Sigmoid colon (tissue), 7 donors: ENCODE results near the gene RBM47. TPM values are rescaled to one million over a fixed set of nuclear protein-coding genes. Genes with fewer than 3 reads are reported as not detected.

Experiments
- DNase-seq: peaks from one replicate; pipeline ENCODE4 v3.0.0-alpha.2; 2019
- H3K27ac ChIP-seq, 4 donors: fragments of 200-600 bp; sonication (generic); one replicate each; pipeline ENCODE4 v1.5.1; 2016 to 2019; ENCODE audit warnings: mild to moderate bottlenecking in 1 of 4
- H3K27me3 ChIP-seq, 3 donors: fragments of 200-600 bp; sonication (generic); one replicate each; pipeline ENCODE4 v1.5.1; 2019; ENCODE audit warnings: mild to moderate bottlenecking in 1 of 3
- H3K36me3 ChIP-seq, 4 donors: fragments of 200-600 bp; sonication (generic); one replicate each; pipeline ENCODE4 v1.5.1; 2016 to 2019
- H3K4me1 ChIP-seq, 4 donors: fragments of 200-600 bp; sonication (generic); one replicate each; pipeline ENCODE4 v1.5.1; 2017 to 2019
- H3K4me3 ChIP-seq, 4 donors: fragments of 200-600 bp; sonication (generic); one replicate each; pipeline ENCODE4 v1.5.1; 2017 to 2019; ENCODE audit warnings: mild to moderate bottlenecking in 2 of 4, moderate library complexity in 1 of 4
- H3K9me3 ChIP-seq, 4 donors: fragments of 200-600 bp in 3 of 4; sonication (generic) in 3 of 4; one replicate each; pipeline versions ENCODE4 v1.5.1 to v1.6.1; 2013 to 2019
- EP300 ChIP-seq, 4 donors: sonication (generic); formaldehyde crosslinking; IDR thresholded peaks; one replicate each; pipeline ENCODE4 v1.6.1; 2017; ENCODE audit warnings: antibody characterized with exemption in 4 of 4
- POLR2A ChIP-seq, 2 donors: fragments of 450-650 bp; IDR thresholded peaks; one replicate each; pipeline ENCODE4 v1.6.1; 2016; ENCODE audit warnings: antibody characterized with exemption in 2 of 2, mild to moderate bottlenecking in 2 of 2, moderate library complexity in 2 of 2
- POLR2AphosphoS5 ChIP-seq, 4 donors: sonication (generic); formaldehyde crosslinking; IDR thresholded peaks; one replicate each; pipeline ENCODE4 v1.6.1; 2017; ENCODE audit warnings: antibody characterized with exemption in 4 of 4
- WGBS, 2 donors: extraction: QIAGEN DNeasy Blood & Tissue Kit; methylation state at CpG; one replicate each; pipeline ENCODE4 v1.1.7; 2013; 5-methylcytosine and 5-hydroxymethylcytosine counted together
- intact Hi-C: fragments of 100-400 bp; cut with DNase I; formaldehyde crosslinking; loops from one replicate; pipeline ENCODE4 v1.15.1; 2023
- polyA plus RNA-seq, 3 donors: library from polyadenylated mRNA; stranded (reverse); fragments of 200-250 nt; gene quantifications; one replicate each; pipeline ENCODE4 v1.2.3, GENCODE V29; 2013
- total RNA-seq, 4 donors: library from RNA; depleted of rRNA; stranded (reverse); fragments of >200 nt; gene quantifications; one replicate each; pipeline ENCODE4 v1.1.0, GENCODE V29; 2016
- TF ChIP-seq, protein P1 (sequence below), 4 experiments: fragments of 450-650 bp in 3 of 4; fragments of 200-600 bp in 1 of 4; IDR thresholded peaks; one replicate each; pipeline ENCODE4 v1.5.1; 2016 to 2019; ENCODE audit warnings: antibody characterized with exemption in 4 of 4, mild to moderate bottlenecking in 3 of 4, moderate library complexity in 2 of 4
- donor health status: healthy with polysubstance abuse.
- donor health status: Bipolar disorder and iron deficiency.
- donor health status: healthy.

Gene RBM47
- total and polyA plus RNA-seq, 7 donors = 7.2 to 148 (median 21.2) TPM

DNA sequence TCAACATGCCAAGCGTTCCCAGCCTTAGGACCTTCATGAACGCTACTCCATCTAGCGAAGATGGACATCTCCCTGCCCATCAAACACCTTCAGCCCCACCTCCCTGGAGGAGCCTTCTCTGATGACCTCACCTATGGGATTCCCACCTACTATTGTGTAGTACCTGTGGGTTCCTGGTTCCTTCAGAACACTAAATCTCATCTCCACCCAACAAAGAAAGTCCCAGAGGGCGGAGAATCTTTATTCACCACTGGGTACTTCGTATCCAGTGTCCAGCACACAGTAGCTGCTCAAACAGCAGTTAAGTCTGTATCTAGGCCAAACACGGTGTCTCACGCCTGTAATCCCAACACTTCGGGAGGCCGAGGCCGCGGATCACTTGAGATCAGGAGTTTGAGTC lies 10.1 kb downstream of the RBM47 start:
- Histone ChIP-seq H3K9me3 (no peaks in the 10 kb centered on the region), H3K36me3 (no peaks in the 10 kb centered on the region), H3K4me1 (no peaks in the 10 kb centered on the region), H3K27me3 (peaks cover 0 to 8% (median 0%) of the 10 kb centered on the region in 3 donors), H3K27ac (no peak overlapping the region), H3K4me3 (no peak overlapping the region)
- intact Hi-C loops = no loop called here
- TF ChIP-seq POLR2A (IDR thresholded peaks at IDR 0.05) (no peak), EP300 (IDR thresholded peaks at IDR 0.05) (no peak), POLR2AphosphoS5 (IDR thresholded peaks at IDR 0.05) (no peak)
- TF ChIP-seq, protein P1, sequence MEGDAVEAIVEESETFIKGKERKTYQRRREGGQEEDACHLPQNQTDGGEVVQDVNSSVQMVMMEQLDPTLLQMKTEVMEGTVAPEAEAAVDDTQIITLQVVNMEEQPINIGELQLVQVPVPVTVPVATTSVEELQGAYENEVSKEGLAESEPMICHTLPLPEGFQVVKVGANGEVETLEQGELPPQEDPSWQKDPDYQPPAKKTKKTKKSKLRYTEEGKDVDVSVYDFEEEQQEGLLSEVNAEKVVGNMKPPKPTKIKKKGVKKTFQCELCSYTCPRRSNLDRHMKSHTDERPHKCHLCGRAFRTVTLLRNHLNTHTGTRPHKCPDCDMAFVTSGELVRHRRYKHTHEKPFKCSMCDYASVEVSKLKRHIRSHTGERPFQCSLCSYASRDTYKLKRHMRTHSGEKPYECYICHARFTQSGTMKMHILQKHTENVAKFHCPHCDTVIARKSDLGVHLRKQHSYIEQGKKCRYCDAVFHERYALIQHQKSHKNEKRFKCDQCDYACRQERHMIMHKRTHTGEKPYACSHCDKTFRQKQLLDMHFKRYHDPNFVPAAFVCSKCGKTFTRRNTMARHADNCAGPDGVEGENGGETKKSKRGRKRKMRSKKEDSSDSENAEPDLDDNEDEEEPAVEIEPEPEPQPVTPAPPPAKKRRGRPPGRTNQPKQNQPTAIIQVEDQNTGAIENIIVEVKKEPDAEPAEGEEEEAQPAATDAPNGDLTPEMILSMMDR (IDR thresholded peaks at IDR 0.05) = no peak
- 87 to 93% methylated on average over 11 of the region's 11 CpGs for WGBS, 2 donors
- DNase-seq = no peak

DNA sequence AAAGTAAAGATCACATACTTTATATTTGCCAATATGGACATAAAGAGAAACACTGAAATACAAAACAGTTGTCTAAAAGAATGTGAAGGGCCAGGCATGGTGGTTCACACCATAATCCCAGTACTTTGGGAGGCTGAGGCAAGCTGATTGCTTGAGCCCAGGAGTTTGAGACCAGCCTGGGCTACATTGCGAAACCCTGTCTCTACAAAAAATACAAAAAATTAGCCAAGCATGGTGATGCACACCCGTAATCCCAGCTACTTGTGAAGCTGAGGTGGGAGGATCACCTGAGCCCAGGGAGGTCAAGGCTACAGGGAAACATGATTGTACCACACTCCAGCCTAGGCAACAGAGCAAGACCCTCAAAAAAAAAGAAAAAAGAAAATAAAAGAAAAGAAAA lies 11.8 kb downstream of the RBM47 start:
- no peaks in the 10 kb centered on the region for H3K36me3 ChIP-seq
- no peaks in the 10 kb centered on the region for H3K9me3 ChIP-seq
- intact Hi-C loops = no loop called here
- DNase-seq = no peak
- no peaks in the 10 kb centered on the region for H3K27me3 ChIP-seq
- no peak overlapping the region for H3K4me3 ChIP-seq
- H3K27ac ChIP-seq = no peak overlapping the region
- TF ChIP-seq POLR2AphosphoS5 (IDR thresholded peaks at IDR 0.05) (no peak), EP300 (IDR thresholded peaks at IDR 0.05) (no peak), POLR2A (IDR thresholded peaks at IDR 0.05) (no peak)
- TF ChIP-seq, protein P1 (IDR thresholded peaks at IDR 0.05) = no peak
- no peaks in the 10 kb centered on the region for H3K4me1 ChIP-seq
- 87 to 89% methylated on average over 2 of the region's 2 CpGs for WGBS, 2 donors

DNA sequence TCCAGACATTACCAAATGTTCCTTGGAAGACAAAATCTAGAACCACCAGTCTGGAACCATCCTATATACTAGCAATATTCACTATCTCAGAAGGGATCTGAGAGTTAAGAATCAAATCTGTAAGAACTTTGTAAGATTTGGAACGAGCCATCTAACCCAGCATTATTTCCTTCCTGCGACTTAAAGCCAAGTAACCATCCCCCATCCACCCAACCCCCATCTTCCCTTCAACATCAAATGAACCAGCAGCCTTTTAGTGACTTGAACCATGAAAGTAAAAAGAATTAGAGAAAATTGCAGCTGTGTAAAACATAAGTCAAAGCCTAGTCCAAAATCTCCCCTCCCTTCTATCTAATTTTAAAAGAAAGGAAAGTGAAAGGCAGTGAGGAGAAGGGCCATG lies 15.6 kb downstream of the RBM47 start:
- DNase-seq = no peak
- H3K27ac ChIP-seq = no peak overlapping the region
- H3K4me3 ChIP-seq = no peak overlapping the region
- no peaks in the 10 kb centered on the region for H3K36me3 ChIP-seq
- H3K27me3 ChIP-seq = no peaks in the 10 kb centered on the region
- no peak for TF ChIP-seq POLR2A (IDR thresholded peaks at IDR 0.05)
- TF ChIP-seq, protein P1 (IDR thresholded peaks at IDR 0.05) = no peak
- no peak for TF ChIP-seq POLR2AphosphoS5 (IDR thresholded peaks at IDR 0.05)
- no peak for TF ChIP-seq EP300 (IDR thresholded peaks at IDR 0.05)
- no peaks in the 10 kb centered on the region for H3K4me1 ChIP-seq
- no peaks in the 10 kb centered on the region for H3K9me3 ChIP-seq
- WGBS, 2 donors = 64 to 89% methylated on average over 2 of the region's 2 CpGs
- intact Hi-C loops = no loop called here

DNA sequence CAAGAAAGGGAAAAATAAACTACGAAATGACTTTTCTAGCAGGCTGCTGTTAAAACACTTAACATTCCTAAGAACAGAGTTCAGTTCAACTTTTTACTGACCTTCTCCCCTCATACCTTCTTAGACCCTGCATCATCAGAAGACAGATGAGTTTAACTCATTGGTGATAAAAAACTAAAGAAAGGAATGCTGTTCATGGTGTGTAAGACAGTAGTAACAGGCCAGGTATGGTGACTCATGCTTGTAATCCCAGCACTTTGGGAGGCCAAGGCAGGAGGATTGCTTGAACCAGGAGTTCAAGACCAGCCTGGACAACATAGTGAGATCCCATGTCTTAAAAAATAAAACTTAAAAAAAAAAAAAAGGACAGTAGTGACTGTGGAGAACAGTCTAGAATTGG lies 16.2 kb downstream of the RBM47 start:
- Histone ChIP-seq H3K27me3 (no peaks in the 10 kb centered on the region), H3K4me3 (no peak overlapping the region), H3K4me1 (no peaks in the 10 kb centered on the region), H3K27ac (no peak overlapping the region), H3K36me3 (no peaks in the 10 kb centered on the region), H3K9me3 (no peaks in the 10 kb centered on the region)
- no peak for DNase-seq
- intact Hi-C loops = no loop called here
- 83 to 94% methylated on average over 1 of the region's 1 CpG for WGBS, 2 donors
- TF ChIP-seq, protein P1 (IDR thresholded peaks at IDR 0.05) = no peak
- no peak for TF ChIP-seq POLR2AphosphoS5 (IDR thresholded peaks at IDR 0.05)
- no peak for TF ChIP-seq EP300 (IDR thresholded peaks at IDR 0.05)
- TF ChIP-seq POLR2A (IDR thresholded peaks at IDR 0.05) = no peak

DNA sequence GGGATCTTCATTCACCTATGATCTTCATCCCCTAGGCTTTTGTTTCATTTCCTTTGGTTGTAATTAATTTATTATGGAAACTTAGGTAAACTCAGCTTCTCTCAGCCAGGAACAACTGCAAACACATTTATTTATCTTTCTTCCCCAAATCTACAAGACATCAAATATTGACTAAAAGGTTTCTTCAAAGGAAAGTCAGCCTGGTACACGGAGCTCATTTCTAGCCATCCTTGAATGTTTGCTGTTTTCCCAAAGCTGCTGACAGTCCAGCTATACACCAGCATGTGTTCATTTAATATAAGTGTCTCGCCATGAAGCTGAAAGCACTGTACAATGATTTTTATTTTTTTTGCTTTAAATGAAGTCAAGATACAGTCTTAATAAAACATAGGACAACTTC lies 16.8 kb downstream of the RBM47 start:
- TF ChIP-seq POLR2A (IDR thresholded peaks at IDR 0.05) (no peak), EP300 (IDR thresholded peaks at IDR 0.05) (no peak)
- TF ChIP-seq, protein P1 (IDR thresholded peaks at IDR 0.05) = no peak
- intact Hi-C loops = no loop called here
- H3K36me3 ChIP-seq = no peaks in the 10 kb centered on the region
- no peaks in the 10 kb centered on the region for H3K27me3 ChIP-seq
- DNase-seq = no peak
- no peaks in the 10 kb centered on the region for H3K9me3 ChIP-seq
- no peak overlapping the region for H3K4me3 ChIP-seq
- no peaks in the 10 kb centered on the region for H3K4me1 ChIP-seq
- H3K27ac ChIP-seq = no peak overlapping the region
- WGBS, 2 donors = 57 to 79% methylated on average over 2 of the region's 2 CpGs
